GM21825 (cell line): Measurements from ENCODE around the gene NRM.
"Not testable (repeated sequence)": the region's sequence is repeated elsewhere in the genome, so short reads cannot be mapped to it uniquely, and the experiment has no call there.

ENCODE experiments used
- ATAC-seq: cut with Tn5 transposase; IDR thresholded peaks from one replicate; pipeline ENCODE4 v1.9.1; 2021; ENCODE audit warnings: mild to moderate bottlenecking, moderate library complexity; ENCODE audit not compliant: unreplicated experiment

NRM gene, protein sequence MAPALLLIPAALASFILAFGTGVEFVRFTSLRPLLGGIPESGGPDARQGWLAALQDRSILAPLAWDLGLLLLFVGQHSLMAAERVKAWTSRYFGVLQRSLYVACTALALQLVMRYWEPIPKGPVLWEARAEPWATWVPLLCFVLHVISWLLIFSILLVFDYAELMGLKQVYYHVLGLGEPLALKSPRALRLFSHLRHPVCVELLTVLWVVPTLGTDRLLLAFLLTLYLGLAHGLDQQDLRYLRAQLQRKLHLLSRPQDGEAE

GRCh38 chr6:30690403-30691207 is at the start of gene NRM:
NRM (minus strand) TSS chr6:30690984; CDS start chr6:30690974, 10 bp downstream.
- ATAC-seq, result peak; percentile 24

DNA sequence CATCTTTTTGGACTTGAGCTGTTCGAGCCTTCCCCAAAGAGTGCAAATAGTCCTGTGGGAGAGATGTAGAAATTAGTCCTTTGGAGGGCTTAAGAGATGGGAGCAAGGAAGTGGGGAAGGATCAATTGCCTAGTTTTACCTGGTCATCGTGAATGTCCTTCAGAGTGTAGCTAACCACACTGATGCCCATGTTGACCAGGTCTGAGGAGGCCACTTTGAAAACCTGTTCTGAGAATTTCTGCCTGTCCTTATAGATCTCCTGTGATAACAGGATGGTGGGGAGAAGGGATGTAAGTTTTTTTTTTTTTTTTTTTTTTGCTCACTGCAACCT is 49.7 kb upstream of the NRM start:
- no peak for ATAC-seq

GRCh38 chr6:30738532-30738931 is 47.7 kb upstream of the NRM start:
- no peak for ATAC-seq

- no peak for ATAC-seq
Observed at GRCh38 chr6:30735668-30736314, 45.0 kb upstream of the NRM start.

- no peak for ATAC-seq
Observed at GRCh38 chr6:30732237-30732943, 41.6 kb upstream of the NRM start.

GRCh38 chr6:30730601-30731435 is 40.0 kb upstream of the NRM start:
- ATAC-seq, result peak; percentile 50

GRCh38 chr6:30727920-30728553 is 37.3 kb upstream of the NRM start:
- no peak for ATAC-seq

GRCh38 chr6:30726506-30727413 is 36.0 kb upstream of the NRM start:
- no peak for ATAC-seq

GRCh38 chr6:30725713-30726505 is 35.1 kb upstream of the NRM start:
- ATAC-seq, result no peak

DNA sequence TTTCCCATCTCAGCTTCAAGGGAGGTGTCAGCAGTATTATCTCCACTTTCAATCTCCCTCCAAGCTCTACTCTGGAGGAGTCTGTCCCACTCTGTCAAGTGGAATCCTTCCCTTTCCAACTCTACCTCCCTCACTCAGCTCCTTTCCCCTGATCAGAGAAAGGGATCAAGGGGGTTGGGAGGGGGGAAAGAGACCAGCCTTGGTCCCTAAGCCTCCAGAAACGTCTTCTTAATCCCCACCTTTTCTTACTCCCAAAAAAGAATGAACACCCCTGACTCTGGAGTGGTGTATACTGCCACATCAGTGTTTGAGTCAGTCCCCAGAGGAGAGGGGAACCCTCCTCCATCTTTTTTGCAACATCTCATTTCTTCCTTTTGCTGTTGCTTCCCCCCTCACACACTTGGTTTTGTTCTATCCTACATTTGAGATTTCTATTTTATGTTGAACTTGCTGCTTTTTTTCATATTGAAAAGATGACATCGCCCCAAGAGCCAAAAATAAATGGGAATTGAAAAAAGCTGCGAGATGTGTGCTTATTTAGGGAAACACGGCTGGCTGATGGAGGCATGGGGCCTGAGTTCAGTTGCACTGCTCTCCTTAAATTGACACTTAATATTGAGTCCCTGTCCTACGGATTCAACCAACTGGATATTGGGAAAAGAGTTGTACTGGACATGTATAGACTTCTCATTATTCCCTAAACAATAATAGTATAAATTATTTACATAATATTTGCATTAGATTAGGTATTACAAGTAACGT is 34.3 kb upstream of the NRM start:
- ATAC-seq, result no peak

DNA sequence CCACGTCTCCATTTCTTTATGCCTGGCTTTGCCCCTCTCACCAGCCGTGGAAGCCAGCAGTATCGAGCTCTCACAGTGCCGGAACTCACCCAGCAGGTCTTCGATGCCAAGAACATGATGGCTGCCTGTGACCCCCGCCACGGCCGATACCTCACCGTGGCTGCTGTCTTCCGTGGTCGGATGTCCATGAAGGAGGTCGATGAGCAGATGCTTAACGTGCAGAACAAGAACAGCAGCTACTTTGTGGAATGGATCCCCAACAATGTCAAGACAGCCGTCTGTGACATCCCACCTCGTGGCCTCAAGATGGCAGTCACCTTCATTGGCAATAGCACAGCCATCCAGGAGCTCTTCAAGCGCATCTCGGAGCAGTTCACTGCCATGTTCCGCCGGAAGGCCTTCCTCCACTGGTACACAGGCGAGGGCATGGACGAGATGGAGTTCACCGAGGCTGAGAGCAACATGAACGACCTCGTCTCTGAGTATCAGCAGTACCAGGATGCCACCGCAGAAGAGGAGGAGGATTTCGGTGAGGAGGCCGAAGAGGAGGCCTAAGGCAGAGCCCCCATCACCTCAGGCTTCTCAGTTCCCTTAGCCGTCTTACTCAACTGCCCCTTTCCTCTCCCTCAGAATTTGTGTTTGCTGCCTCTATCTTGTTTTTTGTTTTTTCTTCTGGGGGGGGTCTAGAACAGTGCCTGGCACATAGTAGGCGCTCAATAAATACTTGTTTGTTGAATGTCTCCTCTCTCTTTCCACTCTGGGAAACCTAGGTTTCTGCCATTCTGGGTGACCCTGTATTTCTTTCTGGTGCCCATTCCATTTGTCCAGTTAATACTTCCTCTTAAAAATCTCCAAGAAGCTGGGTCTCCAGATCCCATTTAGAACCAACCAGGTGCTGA is 33.3 kb upstream of the NRM start:
- not testable (repeated sequence) for ATAC-seq

GRCh38 chr6:30723159-30723842 is 32.5 kb upstream of the NRM start:
- ATAC-seq, result not testable (repeated sequence)

- no peak for ATAC-seq
Observed at GRCh38 chr6:30722280-30723112, 31.7 kb upstream of the NRM start.

- ATAC-seq, result not testable (repeated sequence)
Observed at GRCh38 chr6:30722025-30722279, 31.2 kb upstream of the NRM start.
